Measurements from ENCODE around the gene OR52N1.

Gene OR52N1

GRCh38 chr11:5791165-5791564, at the start of gene OR52N1:
TSS of gene OR52N1 (minus strand) at chr11:5791265. CDS start at chr11:5788816, 2,449 bp downstream.
- no peak for DNase-seq

GRCh38 chr11:5837695-5838094, 46.6 kb upstream of the OR52N1 start:
- DNase-seq, result no peak

GRCh38 chr11:5833446-5833845, 42.4 kb upstream of the OR52N1 start:
- no peak for DNase-seq

- DNase-seq, result no peak
These were observed 40.2 kb upstream of the OR52N1 start for GRCh38 chr11:5831196-5831829.

GRCh38 chr11:5818245-5818886, 27.3 kb upstream of the OR52N1 start:
- no peak for DNase-seq

GRCh38 chr11:5815534-5815933, 24.5 kb upstream of the OR52N1 start:
- DNase-seq, result no peak

- no peak for DNase-seq
These were observed 19.1 kb upstream of the OR52N1 start for GRCh38 chr11:5809905-5810795.

- DNase-seq, result no peak
These were observed 18.1 kb upstream of the OR52N1 start for GRCh38 chr11:5809122-5809519.

GRCh38 chr11:5808500-5809121, 17.5 kb upstream of the OR52N1 start, which contains the start of gene OR52N2:
TSS of gene OR52N2 (plus strand) at chr11:5808924. CDS start at chr11:5820336, 11,412 bp downstream.
- peak; percentile 92 for DNase-seq

- no peak for DNase-seq
These were observed 16.5 kb upstream of the OR52N1 start for GRCh38 chr11:5807580-5807979.

GRCh38 chr11:5803982-5804381, 12.9 kb upstream of the OR52N1 start:
- no peak for DNase-seq

- no peak for DNase-seq
These were observed 5.5 kb upstream of the OR52N1 start for GRCh38 chr11:5796541-5796940.

GRCh38 chr11:5783255-5783654, 7.8 kb downstream of the OR52N1 start, which contains the start of gene OR52N5:
TSS of gene OR52N5 (minus strand) at chr11:5783355. CDS start at chr11:5778634, 4,721 bp downstream.
- DNase-seq, result no peak

- no peak for DNase-seq
These were observed 24.0 kb downstream of the OR52N1 start for GRCh38 chr11:5767056-5767455.

GRCh38 chr11:5753943-5754342, 37.1 kb downstream of the OR52N1 start, which contains the start of gene OR52N4:
TSS of gene OR52N4 (plus strand) at chr11:5754243. CDS start at chr11:5754741, 498 bp downstream.
- DNase-seq, result no peak

GRCh38 chr11:5749836-5750235, 41.2 kb downstream of the OR52N1 start:
- no peak for DNase-seq

GRCh38 chr11:5746614-5747013, 44.5 kb downstream of the OR52N1 start:
- DNase-seq, result no peak

GRCh38 chr11:5738431-5738830, 52.6 kb downstream of the OR52N1 start:
- no peak for DNase-seq

GRCh38 chr11:5737670-5738392, 53.2 kb downstream of the OR52N1 start:
- no peak for DNase-seq

GRCh38 chr11:5737091-5737490, 54.0 kb downstream of the OR52N1 start:
- DNase-seq, result no peak

All from eye (tissue), 1 donor.